ENCODE results near the gene ATRN.

ATRN gene

GRCh38 chr20:3660262-3661059 lies 189.6 kb downstream of the ATRN start:
- no peak for DNase-seq

- DNase-seq, result no peak
Measured at GRCh38 chr20:3661060-3661813, 190.4 kb downstream of the ATRN start.

GRCh38 chr20:3661814-3662665 lies 191.2 kb downstream of the ATRN start:
- no peak for DNase-seq

- no peak for DNase-seq
Measured at GRCh38 chr20:3663031-3663701, 192.3 kb downstream of the ATRN start, which contains the start of gene GFRA4. Gene GFRA4 (minus strand): TSS chr20:3663399. CDS start chr20:3663399, 0 bp downstream.

- no peak for DNase-seq
Measured at GRCh38 chr20:3663858-3664257, 193.0 kb downstream of the ATRN start.

GRCh38 chr20:3667434-3668037 lies 196.7 kb downstream of the ATRN start:
- no peak for DNase-seq

GRCh38 chr20:3669710-3670367 lies 199.0 kb downstream of the ATRN start:
- DNase-seq, result no peak

- DNase-seq, result no peak
Measured at GRCh38 chr20:3670511-3670910, 199.7 kb downstream of the ATRN start.

GRCh38 chr20:3670945-3671344 lies 200.1 kb downstream of the ATRN start:
- DNase-seq, result no peak

- no peak for DNase-seq
Measured at GRCh38 chr20:3671986-3672546, 201.2 kb downstream of the ATRN start.

- DNase-seq, result no peak
Measured at GRCh38 chr20:3672547-3673171, 201.8 kb downstream of the ATRN start.

- DNase-seq, result no peak
Measured at GRCh38 chr20:3673221-3674070, 202.6 kb downstream of the ATRN start.

- no peak for DNase-seq
Measured at GRCh38 chr20:3674447-3674846, 203.6 kb downstream of the ATRN start.

- DNase-seq, result no peak
Measured at GRCh38 chr20:3674995-3675900, 204.4 kb downstream of the ATRN start.

- DNase-seq, result no peak
Measured at GRCh38 chr20:3677733-3678132, 206.9 kb downstream of the ATRN start.

GRCh38 chr20:3678198-3678597 lies 207.4 kb downstream of the ATRN start:
- no peak for DNase-seq

GRCh38 chr20:3678856-3679720 lies 208.3 kb downstream of the ATRN start:
- no peak for DNase-seq

All from activated naive CD4-positive, alpha-beta T cell (primary cell).